ENCODE measurements around the gene NDUFAF3.

The NDUFAF3 gene

GRCh38 chr3:49021813-49022687 lies at the start of gene NDUFAF3:
Gene NDUFAF3, plus strand, starts transcription at chr3:49022121. Its CDS starts 24 bp downstream, at chr3:49022145.
- DNase-seq, result peak; percentile 70

DNA sequence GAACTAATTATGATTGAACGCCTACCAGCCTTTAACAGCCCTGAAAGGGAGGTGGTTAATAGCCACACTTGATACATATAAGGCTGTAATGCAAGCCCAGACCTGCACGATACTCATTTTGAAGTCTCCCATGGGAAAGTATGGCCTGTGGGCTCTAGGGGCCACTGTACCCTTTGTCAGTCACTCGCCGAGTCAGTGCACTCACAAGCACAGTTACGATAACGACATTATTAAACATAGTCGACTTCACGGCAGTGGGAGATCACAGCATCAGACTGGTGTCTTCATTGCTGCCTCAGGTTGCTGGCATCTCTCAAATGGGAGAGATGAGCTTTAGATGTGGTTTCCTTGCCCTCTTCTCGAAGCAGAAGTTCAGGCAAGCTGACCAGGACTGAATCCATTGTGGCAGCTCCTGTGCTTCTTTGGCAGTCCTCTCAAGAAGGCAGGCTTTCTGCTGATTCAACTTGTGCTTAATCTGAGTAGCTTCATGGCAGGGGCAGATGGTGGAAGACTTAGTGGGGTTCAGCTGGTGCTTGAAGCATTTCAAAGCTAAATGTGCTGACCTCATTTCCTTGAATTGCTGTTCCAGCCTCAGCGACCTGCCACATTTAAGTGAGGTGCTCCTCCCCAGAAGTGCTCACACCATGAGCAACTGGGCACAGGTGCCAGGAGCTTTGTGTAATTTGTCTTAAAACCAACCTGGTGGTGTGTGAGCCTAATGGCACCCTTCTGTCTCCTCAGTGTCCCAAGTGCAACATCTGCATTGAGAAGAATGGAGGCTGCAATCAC lies 47.7 kb upstream of the NDUFAF3 start:
- DNase-seq, result no peak

DNA sequence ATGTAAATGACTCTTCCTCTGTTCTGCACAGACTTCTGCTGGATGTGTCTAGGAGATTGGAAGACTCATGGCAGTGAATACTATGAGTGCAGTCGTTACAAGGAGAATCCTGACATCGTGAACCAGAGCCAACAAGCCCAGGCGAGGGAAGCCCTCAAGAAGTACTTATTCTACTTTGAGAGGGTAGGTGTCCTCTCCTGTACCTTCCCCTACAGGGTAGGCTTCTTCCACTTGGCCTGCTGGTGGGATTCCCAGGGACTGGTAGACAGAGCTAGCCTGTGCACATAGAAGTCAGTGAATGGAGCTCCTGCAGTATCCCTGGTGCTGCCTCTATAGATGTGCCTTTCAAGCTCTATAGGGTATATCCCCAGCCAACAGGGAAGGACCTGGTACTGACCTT lies 42.5 kb upstream of the NDUFAF3 start:
- DNase-seq, result no peak

GRCh38 chr3:48980295-48980694 lies 41.6 kb upstream of the NDUFAF3 start:
- no peak for DNase-seq

GRCh38 chr3:48982016-48982415 lies 39.9 kb upstream of the NDUFAF3 start:
- DNase-seq, result no peak

DNA sequence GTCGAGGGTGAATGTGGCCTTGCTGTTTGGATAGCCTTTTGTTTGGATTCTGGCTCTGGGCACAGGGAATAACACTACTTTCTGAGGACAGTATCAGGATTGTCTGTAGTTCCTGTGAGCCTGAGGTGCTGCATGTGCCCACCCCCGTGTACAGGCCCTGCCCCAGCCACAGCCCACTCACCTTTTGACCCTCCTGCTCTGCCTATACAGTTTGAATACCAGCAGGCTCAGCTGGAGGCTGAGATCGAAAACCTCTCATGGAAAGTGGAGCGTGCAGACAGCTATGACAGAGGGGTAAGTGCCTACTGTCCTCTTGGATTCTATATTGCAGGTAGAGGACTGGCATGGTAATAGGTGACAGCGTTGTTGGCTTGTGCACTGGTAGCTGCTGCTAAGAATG lies 39.2 kb upstream of the NDUFAF3 start:
- DNase-seq, result no peak

- no peak for DNase-seq
These were observed 38.8 kb upstream of the NDUFAF3 start for GRCh38 chr3:48983096-48983495.

DNA sequence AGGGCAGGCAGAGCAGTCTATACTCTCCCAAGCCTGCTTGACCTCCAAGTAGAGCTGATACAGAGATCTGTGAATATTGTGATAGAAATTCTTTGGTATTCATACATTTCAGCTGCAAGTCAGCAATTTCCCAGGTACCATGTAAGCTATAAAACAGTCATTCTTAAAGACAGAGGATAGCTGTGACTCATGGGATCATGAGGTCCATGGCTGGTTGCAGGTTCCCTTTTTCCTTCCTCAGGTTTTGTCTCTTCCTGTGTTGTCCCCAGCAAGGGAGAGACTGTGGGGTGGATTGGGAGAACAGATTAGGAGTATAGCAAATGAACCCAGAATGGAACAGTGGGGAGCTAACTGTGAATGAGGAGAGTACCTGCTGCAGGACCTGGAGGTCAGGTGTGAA lies 37.3 kb upstream of the NDUFAF3 start:
- no peak for DNase-seq

DNA sequence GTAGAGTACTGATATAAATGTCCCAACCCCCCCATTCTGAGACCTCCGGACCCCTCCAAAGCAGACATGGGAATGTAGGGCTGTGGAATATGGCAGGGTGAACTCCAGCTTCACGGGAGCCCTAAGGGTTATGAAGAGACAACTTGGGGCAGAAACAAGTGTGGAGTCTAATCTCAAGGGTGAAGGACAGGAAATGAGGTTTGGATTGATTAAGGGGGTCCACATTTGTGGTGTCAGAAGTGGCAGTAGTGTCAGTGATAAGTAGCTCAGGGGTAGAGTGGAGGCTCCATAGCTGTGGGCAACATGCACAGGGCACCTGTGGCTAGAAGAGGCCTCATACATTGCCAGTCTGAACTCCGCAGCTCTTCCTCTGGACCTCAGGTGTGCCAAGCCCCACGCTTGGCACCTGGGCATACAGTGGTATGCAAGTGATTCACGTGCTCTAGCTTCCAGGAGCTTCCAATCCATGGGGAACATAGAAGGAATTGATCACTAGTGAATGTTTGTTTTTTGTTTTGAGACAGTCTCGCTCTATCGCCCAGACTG lies 36.0 kb upstream of the NDUFAF3 start:
- no peak for DNase-seq

GRCh38 chr3:48989126-48989795 lies 32.7 kb upstream of the NDUFAF3 start:
- no peak for DNase-seq

DNA sequence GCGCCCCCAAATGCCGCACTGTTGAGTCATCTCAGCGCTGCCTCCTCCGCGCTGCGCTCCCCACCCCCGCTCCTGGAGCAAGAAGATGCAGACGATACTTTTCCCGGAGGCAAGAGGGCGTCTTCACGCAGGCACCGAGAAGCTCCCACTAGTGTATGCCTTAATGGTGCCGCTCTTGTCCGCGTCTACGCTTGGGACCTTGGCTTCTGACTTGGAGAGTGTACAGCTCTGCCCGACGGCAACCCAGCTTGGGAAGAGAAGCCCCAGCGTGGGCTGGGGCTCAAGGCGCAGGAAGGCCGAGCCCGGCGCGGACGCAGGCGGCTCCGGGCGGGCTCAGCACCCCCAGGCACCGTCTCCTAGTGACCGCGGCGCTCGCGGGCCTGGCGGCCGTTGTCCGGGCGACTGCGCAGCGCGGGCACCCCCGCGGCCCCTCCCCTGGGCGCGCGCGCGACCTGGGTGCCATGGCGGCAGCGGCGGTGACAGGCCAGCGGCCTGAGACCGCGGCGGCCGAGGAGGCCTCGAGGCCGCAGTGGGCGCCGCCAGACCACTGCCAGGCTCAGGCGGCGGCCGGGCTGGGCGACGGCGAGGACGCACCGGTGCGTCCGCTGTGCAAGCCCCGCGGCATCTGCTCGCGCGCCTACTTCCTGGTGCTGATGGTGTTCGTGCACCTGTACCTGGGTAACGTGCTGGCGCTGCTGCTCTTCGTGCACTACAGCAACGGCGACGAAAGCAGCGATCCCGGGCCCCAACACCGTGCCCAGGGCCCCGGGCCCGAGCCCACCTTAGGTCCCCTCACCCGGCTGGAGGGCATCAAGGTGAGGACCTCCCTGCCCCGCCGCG lies 31.9 kb upstream of the NDUFAF3 start, which contains the start of gene P4HTM:
Gene P4HTM, plus strand, starts transcription at position 446 of the 840 bp plus-strand sequence. Its CDS starts 16 bp downstream, at position 462.
- DNase-seq, result no peak

DNA sequence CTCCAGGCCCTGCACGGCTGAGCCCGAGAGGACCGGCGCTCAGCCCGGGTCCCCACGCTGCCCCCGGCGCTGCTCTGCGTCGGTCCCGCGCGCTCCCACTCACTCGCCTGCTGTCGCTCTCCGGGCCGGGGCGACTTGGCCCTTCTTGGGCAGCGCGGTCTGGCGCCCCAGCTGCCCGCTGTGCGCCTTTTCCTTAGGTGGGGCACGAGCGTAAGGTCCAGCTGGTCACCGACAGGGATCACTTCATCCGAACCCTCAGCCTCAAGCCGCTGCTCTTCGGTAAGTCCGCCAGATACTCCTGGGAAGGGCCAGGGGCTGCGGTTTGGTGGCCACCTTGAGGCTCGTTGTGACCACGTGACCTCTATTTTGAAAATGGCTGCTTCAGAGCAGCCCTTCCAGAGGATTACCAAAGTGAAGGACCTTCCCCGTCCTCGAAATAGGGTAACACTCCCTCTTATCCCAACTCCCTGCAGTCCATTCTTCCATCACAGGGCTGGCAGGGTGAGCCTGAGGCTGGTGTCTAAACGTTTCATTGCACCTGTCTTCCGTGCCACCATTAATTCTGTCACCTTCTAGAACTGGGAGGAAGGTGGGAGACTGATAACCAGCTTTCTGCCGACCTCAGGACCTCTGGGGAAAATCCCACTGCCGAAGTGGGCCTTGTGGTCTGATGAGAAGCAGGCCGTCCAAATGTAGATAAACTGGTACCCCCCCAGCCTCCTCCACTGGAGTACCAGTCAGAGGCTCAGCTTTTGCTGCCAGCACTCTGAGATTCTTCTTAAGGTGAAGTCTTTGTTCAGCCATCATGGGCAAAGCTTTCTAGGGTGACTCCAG lies 31.1 kb upstream of the NDUFAF3 start:
- DNase-seq, result no peak

DNA sequence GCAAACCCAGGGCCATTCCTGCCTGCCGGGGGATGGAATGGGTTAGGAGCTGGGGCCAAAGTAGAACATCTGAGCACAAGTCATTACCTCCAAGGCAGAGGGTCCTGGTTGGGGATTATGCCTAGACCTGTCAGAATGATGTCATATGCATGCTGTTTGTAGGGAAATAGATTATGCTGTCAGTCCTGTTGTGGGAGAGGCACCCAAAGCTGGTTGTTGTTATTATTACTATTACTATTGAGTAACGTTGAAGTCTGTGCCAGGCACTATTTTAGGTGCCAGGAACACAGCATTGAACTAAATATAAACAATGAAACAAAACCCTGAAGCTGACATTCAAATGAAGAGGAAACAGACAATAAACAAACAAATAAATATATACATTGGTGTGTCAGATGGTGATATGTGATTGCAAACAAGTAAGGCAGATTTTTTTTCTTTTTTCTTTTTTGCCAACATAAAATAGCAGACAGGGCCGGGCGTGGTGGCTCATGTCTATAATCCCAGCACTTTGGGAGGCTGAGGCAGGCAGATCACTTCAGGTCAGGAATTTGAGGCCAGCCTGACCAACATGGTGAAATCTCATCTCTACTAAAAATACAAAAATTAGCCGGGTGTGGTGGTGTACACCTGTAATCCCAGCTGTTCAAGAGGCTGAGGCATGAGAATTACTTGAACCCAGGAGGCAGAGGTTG lies 29.9 kb upstream of the NDUFAF3 start:
- no peak for DNase-seq

DNA sequence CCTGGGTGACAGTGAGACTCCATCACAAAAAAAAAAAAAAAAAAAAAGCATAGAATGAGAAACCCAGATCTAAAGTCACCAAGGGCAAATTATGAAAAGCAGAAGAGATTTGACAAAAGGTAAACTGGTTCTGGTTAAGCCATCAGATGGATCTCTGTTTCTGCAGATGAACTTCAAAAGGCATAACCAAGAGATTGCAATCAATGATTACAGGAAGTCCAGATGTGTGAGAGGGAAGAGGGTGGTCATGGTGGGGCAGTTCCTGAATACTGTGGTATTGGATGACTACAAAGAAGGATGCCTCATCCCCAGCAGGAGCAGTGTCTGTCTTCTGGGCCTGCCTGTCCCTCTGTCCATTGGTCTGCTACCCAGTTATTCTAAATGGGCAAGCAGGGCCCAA lies 28.1 kb upstream of the NDUFAF3 start:
- DNase-seq, result no peak

DNA sequence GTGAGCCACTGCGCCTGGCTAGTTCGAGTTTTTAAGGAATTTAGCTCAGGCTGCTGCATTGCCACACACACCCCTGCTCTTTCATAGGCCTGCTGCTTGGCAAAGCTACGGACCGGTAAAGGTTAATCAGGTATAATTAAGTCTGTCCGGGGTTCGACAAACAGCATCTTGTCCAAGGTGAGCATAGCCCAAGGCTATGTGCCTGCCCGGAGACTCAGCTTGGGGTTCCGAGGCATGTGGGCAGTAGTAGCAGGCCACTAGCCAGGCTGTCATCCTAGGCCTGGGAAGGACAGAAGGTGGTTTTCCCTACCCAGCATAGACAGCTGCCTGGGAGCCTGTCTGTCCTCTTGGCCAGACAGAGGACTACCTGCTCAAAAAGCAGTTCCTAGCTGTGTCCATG lies 25.3 kb upstream of the NDUFAF3 start:
- DNase-seq, result no peak

DNA sequence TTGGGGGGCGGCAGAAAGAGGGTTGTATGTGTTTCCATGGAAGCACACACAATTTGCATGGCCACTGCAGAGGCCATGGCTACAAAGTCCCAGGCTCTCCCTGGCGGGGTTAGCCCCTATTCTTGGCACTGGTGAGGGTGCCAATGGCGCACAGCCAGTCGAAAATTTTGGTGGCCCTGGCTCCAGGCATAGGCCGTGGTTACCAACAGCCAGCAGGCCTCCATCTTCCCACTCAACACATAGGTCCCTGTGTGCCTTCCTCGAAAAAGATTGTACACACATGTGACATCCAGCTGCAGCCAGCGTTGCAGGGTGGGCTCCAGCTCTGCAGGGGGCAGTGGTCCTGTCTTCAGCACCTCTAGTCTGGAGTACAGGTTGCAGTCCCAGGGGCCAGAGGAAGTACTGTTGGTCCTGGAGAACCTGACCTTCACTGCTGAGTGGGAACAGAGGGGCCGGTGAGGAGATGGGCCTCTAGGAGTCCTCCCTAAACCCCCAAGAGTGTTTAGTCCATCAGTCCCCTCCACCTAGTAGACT lies 24.8 kb upstream of the NDUFAF3 start:
- no peak for DNase-seq

- no peak for DNase-seq
These were observed 23.9 kb upstream of the NDUFAF3 start for GRCh38 chr3:48997714-48998637.

- DNase-seq, result no peak
These were observed 22.6 kb upstream of the NDUFAF3 start for GRCh38 chr3:48999085-48999858.
